Activated naive CD8-positive, alpha-beta T cell treated with anti-CD3 and anti-CD28 coated beads, Interleukin-2, amount 10 ng/mL, durations not matched to agents 7 days and 5 days (primary cell): Measurements from ENCODE around the gene ZNF474. TPM values are rescaled to one million over a fixed set of nuclear protein-coding genes. Genes with fewer than 3 reads are reported as not detected.

Experiments
- ATAC-seq: fragments of 150-1000 bp; cut with Tn5 transposase; one replicate; pipeline ENCODE4 v1.10.0; 2021; ENCODE audit warnings: low read depth, moderate library complexity
- POLR2A ChIA-PET: fragments of 350-600 bp; sonication (Branson Sonifier 250); formaldehyde crosslinking; loops from one replicate; lab custom pipeline; 2021; ENCODE audit warnings: antibody characterized with exemption; lab: Charles Lee
- DNase-seq: peaks from one replicate; pipeline ENCODE4 v3.0.0; 2021
- H3K27ac Mint-ChIP-seq: one replicate; pipeline ENCODE4 v1.8.0; 2022; ENCODE audit warnings: mild to moderate bottlenecking, mixed read lengths
- H3K27me3 Mint-ChIP-seq: one replicate; pipeline ENCODE4 v1.8.0; 2022; ENCODE audit warnings: mild to moderate bottlenecking, moderate library complexity, mixed read lengths
- H3K36me3 Mint-ChIP-seq: one replicate; pipeline ENCODE4 v1.8.0; 2021; ENCODE audit warnings: mild to moderate bottlenecking, mixed read lengths
- H3K4me1 Mint-ChIP-seq: one replicate; pipeline ENCODE4 v1.8.0; 2021; ENCODE audit warnings: mixed read lengths
- H3K4me3 Mint-ChIP-seq: one replicate; pipeline ENCODE4 v1.8.0; 2022; ENCODE audit warnings: mild to moderate bottlenecking, moderate library complexity, mixed read lengths
- H3K9me3 Mint-ChIP-seq: one replicate; pipeline ENCODE4 v1.8.0; 2021; ENCODE audit warnings: mixed read lengths
- total RNA-seq, 2 experiments: library from RNA; stranded (reverse); gene quantifications; one replicate each; pipeline ENCODE4 v1.2.3, GENCODE V29; 2021

ZNF474 gene
- total RNA-seq, 2 experiments from 2014 or later, result 0.30 TPM; not detected in 1

DNA sequence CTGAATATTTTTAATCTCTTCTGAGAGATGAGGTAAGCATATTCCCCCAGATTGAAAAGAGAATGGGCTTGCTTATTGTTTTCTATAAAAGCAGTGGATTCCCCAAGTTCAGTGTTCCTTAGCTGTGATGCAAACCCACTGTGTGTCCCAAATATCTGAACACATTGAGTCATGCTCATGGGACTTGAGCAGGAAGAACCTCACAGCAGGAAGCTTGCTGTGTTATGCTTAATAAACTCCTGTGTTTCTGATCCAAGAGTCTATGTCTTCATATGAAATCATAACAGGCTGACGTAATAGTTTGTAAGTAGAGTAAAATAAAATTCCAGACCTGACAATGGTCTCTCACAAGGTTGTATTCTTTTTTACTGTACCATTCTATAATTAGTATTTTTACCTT, 26.5 kb upstream of the ZNF474 start:
- POLR2A ChIA-PET, result no interaction called here
- Mint-ChIP-seq H3K4me3 (no peak overlapping the region), H3K9me3 (no peaks in the 10 kb centered on the region), H3K4me1 (no peaks in the 10 kb centered on the region), H3K27me3 (peaks cover 8% of the 10 kb centered on the region), H3K36me3 (no peaks in the 10 kb centered on the region), H3K27ac (no peak overlapping the region)
- DNase-seq, result no peak
- no peak for ATAC-seq

GRCh38 chr5:122105909-122106308, 23.4 kb upstream of the ZNF474 start:
- ATAC-seq (no peak), DNase-seq (no peak)
- Mint-ChIP-seq H3K9me3 (no peaks in the 10 kb centered on the region), H3K4me3 (no peak overlapping the region), H3K27me3 (peaks cover 11% of the 10 kb centered on the region), H3K4me1 (no peaks in the 10 kb centered on the region), H3K27ac (no peak overlapping the region), H3K36me3 (no peaks in the 10 kb centered on the region)
- POLR2A ChIA-PET, result no interaction called here

DNA sequence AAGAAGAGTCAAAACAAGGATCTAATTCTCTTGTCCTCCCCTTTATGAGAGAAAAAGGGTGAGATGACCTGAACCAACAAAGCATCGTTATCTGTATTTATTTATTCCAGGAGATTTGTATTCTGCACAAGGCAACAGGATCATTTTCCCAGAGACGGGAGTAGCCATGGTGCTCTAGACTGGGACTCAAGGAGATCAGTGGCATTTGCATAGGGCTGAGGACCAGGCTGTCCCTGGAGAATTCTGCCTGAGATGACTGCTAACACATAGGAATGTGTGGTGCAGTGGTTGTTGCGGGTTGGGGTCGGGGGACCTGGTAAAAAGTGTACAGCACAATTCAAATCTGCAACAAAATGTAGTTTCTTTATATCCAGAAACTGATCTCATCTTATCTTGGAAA, 22.3 kb upstream of the ZNF474 start:
- DNase-seq (no peak), ATAC-seq (no peak)
- POLR2A ChIA-PET, result no interaction called here
- Mint-ChIP-seq H3K4me3 (no peak overlapping the region), H3K4me1 (no peaks in the 10 kb centered on the region), H3K9me3 (no peaks in the 10 kb centered on the region), H3K27me3 (peaks cover 11% of the 10 kb centered on the region), H3K27ac (no peak overlapping the region), H3K36me3 (no peaks in the 10 kb centered on the region)

DNA sequence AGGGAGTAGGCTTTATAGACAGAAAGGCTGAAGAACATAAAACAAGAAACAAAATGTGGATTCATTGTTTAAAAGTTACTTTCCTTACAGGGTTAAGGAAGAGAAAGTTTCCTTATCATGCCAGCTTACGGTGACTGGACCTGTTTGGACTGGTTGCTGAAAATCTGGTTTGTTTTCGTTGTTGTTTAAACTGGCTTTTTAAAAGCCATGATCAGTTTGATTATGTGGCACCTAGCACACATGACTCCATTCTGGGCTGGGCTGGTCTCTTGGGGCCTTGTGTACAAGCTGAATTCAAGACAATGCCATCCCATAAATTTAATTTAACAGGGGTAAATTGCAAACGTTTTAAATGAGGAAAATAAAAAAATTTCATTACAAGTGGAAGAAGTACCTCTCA, 18.4 kb upstream of the ZNF474 start:
- ATAC-seq (no peak), DNase-seq (no peak)
- Mint-ChIP-seq H3K27me3 (peaks cover 5% of the 10 kb centered on the region), H3K4me1 (no peaks in the 10 kb centered on the region), H3K36me3 (no peaks in the 10 kb centered on the region), H3K9me3 (no peaks in the 10 kb centered on the region), H3K4me3 (no peak overlapping the region), H3K27ac (no peak overlapping the region)
- POLR2A ChIA-PET, result no interaction called here

DNA sequence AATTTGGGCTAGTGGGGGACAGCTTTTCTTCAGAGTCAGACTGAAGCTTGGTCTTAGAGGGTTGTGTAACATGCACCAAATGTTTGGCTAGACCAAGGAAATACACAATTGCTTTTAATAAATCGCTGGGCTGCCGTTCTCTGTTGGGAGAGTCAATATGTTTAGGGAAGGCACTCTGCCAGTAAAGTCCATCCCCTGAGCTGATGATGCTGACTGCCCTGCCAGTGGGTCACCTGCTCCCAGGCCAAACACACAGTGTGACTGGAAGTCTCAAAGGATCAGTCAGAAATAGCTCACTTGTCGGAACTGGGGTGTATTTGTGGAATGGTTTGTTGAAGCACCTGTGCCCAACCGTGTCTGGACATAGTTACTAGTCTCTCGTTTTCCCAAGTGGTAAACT, 17.9 kb upstream of the ZNF474 start:
- Mint-ChIP-seq H3K27ac (no peak overlapping the region), H3K36me3 (no peaks in the 10 kb centered on the region), H3K9me3 (no peaks in the 10 kb centered on the region), H3K27me3 (peaks cover 5% of the 10 kb centered on the region), H3K4me3 (no peak overlapping the region), H3K4me1 (no peaks in the 10 kb centered on the region)
- DNase-seq (no peak), ATAC-seq (no peak)
- POLR2A ChIA-PET, result no interaction called here

DNA sequence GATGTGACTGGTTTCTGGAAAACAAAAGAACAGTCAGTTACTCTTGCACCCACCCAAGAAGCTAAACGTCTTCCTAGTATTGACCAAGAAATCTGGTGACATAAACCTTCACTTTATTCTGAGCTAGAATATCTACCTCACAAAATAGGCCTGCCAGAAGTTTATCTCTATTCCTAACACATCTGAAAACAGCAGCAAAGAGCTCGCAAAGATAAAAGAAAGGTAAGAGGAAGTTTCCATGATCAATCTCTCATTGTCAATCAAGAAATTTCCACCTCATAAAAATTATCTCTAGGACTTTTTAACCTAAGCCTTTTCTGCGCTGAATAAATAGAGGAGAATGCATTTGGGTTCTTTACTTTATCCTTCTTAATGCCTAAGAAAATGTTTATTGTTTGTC, 17.3 kb upstream of the ZNF474 start:
- H3K4me3 Mint-ChIP-seq, result no peak overlapping the region
- peaks cover 5% of the 10 kb centered on the region for H3K27me3 Mint-ChIP-seq
- no peaks in the 10 kb centered on the region for H3K36me3 Mint-ChIP-seq
- H3K4me1 Mint-ChIP-seq, result no peaks in the 10 kb centered on the region
- POLR2A ChIA-PET, result no interaction called here
- ATAC-seq (no peak), DNase-seq (no peak)
- H3K27ac Mint-ChIP-seq, result no peak overlapping the region
- H3K9me3 Mint-ChIP-seq, result no peaks in the 10 kb centered on the region

DNA sequence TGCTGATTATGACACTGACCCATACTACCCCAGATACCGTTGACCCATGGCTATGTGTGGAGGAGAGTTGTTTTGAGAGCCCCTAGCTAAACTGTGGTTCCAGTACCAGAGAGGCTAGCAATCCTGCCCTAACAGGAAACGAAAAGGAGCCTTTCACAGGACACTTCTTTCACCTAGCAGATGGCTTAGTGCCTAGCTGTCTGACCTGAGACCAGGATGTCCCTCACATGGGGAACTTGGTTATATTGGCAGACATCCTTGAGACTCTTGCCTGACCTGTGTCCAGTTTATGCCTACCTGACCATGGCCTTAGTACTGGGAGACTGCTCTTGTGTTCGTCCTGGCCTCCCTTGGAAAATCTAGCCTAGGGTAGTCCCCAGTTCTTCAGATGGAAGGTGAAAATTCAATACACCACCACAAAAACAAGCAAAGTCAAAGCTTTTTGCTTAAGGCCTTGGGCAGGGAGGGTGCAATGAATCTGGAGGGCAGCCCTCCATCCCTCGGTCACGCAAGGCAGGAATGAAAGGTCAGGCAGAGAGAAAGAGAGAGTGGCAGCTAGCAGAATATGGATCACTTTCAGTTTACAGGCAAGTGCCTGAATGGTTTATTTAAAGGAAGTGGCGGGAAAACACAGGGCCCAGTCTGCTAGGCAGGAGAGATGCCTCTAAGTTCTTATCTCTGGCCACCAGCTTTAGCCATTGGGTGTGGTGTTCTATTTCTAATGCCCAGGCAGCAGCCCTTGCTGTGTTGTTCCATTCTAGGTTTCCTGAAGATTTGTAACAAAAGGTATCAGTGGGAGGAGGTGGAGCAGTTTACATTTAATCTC, 16.4 kb upstream of the ZNF474 start:
- DNase-seq, result no peak
- no peaks in the 10 kb centered on the region for H3K4me1 Mint-ChIP-seq
- no peaks in the 10 kb centered on the region for H3K36me3 Mint-ChIP-seq
- H3K9me3 Mint-ChIP-seq, result no peaks in the 10 kb centered on the region
- no peak overlapping the region for H3K4me3 Mint-ChIP-seq
- H3K27me3 Mint-ChIP-seq, result peaks cover 5% of the 10 kb centered on the region
- ATAC-seq, result no peak
- POLR2A ChIA-PET, result no interaction called here
- no peak overlapping the region for H3K27ac Mint-ChIP-seq

GRCh38 chr5:122114501-122114900, 14.8 kb upstream of the ZNF474 start:
- Mint-ChIP-seq H3K4me1 (no peaks in the 10 kb centered on the region), H3K27ac (no peak overlapping the region), H3K36me3 (no peaks in the 10 kb centered on the region), H3K27me3 (peaks cover 2% of the 10 kb centered on the region), H3K9me3 (no peaks in the 10 kb centered on the region), H3K4me3 (no peak overlapping the region)
- no peak for DNase-seq
- ATAC-seq, result no peak
- POLR2A ChIA-PET, result no interaction called here

GRCh38 chr5:122118356-122118948, 10.9 kb upstream of the ZNF474 start:
- no peak overlapping the region for H3K4me3 Mint-ChIP-seq
- H3K36me3 Mint-ChIP-seq, result no peaks in the 10 kb centered on the region
- ATAC-seq, result no peak
- H3K27ac Mint-ChIP-seq, result no peak overlapping the region
- POLR2A ChIA-PET, result no interaction called here
- no peaks in the 10 kb centered on the region for H3K27me3 Mint-ChIP-seq
- no peaks in the 10 kb centered on the region for H3K4me1 Mint-ChIP-seq
- no peak for DNase-seq
- H3K9me3 Mint-ChIP-seq, result no peaks in the 10 kb centered on the region

GRCh38 chr5:122119205-122119604, 10.1 kb upstream of the ZNF474 start:
- no peaks in the 10 kb centered on the region for H3K9me3 Mint-ChIP-seq
- H3K27me3 Mint-ChIP-seq, result no peaks in the 10 kb centered on the region
- no peak overlapping the region for H3K4me3 Mint-ChIP-seq
- H3K27ac Mint-ChIP-seq, result no peak overlapping the region
- DNase-seq, result no peak
- no peaks in the 10 kb centered on the region for H3K4me1 Mint-ChIP-seq
- POLR2A ChIA-PET, result no interaction called here
- no peak for ATAC-seq
- no peaks in the 10 kb centered on the region for H3K36me3 Mint-ChIP-seq

GRCh38 chr5:122120493-122120892, 8.9 kb upstream of the ZNF474 start:
- no peaks in the 10 kb centered on the region for H3K4me1 Mint-ChIP-seq
- H3K27me3 Mint-ChIP-seq, result no peaks in the 10 kb centered on the region
- POLR2A ChIA-PET, result no interaction called here
- no peaks in the 10 kb centered on the region for H3K9me3 Mint-ChIP-seq
- H3K4me3 Mint-ChIP-seq, result no peak overlapping the region
- DNase-seq (no peak), ATAC-seq (no peak)
- H3K27ac Mint-ChIP-seq, result no peak overlapping the region
- H3K36me3 Mint-ChIP-seq, result no peaks in the 10 kb centered on the region

- Mint-ChIP-seq H3K4me3 (no peak overlapping the region), H3K27ac (no peak overlapping the region), H3K4me1 (no peaks in the 10 kb centered on the region), H3K27me3 (no peaks in the 10 kb centered on the region), H3K9me3 (no peaks in the 10 kb centered on the region), H3K36me3 (no peaks in the 10 kb centered on the region)
- ATAC-seq, result no peak
- POLR2A ChIA-PET, result no interaction called here
- DNase-seq, result no peak
Observed at GRCh38 chr5:122120957-122121356, 8.4 kb upstream of the ZNF474 start.

DNA sequence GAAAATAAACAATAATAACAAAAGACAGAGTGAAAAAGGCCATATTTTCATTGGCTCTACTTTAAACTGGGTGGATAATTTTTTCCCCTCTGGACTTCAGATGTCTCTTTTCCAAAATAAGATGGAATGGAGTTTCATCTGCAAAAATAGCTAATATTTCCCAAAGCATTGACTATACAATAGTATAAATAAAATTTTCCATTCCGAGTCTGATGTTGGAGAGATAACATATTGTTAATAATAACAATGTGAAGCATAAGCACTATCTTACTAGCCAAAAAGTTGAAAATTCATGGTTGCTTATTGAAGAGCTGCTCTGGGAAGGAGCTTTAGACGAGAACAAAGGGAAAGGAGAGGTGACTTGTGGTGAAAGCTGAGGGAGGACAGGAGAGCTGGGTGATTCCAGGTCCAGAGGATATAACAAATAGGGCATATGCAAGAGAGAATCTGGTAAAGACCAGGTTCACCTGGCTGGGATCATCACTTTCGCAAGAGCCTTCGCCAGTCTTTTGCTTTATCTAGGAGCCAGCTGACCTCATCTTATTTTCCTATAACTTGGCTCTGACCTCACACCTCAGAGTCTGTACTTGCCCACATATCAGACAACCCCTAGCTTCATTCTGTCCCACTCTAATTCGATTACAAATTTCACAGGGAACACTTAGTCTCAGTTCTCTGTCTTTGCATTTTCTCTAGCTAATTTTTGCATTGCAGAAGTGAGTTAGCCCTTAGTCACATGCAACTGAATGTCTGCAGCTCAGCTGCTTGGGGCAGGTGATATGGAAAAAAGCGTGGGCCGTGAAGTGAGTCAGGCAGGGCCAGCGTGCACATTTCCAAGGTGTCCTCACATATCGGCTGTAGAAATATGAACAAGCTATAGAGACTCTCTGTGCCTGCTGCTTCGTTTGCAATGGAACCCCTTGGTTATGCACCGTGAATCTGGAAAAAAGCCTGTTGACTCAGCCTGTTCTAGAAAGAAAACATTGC, 7.6 kb upstream of the ZNF474 start:
- ATAC-seq, result no peak
- H3K36me3 Mint-ChIP-seq, result no peaks in the 10 kb centered on the region
- no peaks in the 10 kb centered on the region for H3K4me1 Mint-ChIP-seq
- POLR2A ChIA-PET, result no interaction called here
- DNase-seq, result no peak
- no peak overlapping the region for H3K27ac Mint-ChIP-seq
- no peaks in the 10 kb centered on the region for H3K27me3 Mint-ChIP-seq
- H3K4me3 Mint-ChIP-seq, result no peak overlapping the region
- H3K9me3 Mint-ChIP-seq, result no peaks in the 10 kb centered on the region
